Hepatic stellate cell (primary cell): ENCODE data around the gene DNMT3L.

Source experiments
- DNase-seq: peaks from one replicate; pipeline ENCODE4 v3.0.0; 2011; ENCODE audit warnings: low spot score

Gene DNMT3L

GRCh38 chr21:44197156-44197516 lies 64.6 kb downstream of the DNMT3L start:
- peak; percentile 4 for DNase-seq
